ENCODE results near the gene PLCB1.

Gene PLCB1

DNA sequence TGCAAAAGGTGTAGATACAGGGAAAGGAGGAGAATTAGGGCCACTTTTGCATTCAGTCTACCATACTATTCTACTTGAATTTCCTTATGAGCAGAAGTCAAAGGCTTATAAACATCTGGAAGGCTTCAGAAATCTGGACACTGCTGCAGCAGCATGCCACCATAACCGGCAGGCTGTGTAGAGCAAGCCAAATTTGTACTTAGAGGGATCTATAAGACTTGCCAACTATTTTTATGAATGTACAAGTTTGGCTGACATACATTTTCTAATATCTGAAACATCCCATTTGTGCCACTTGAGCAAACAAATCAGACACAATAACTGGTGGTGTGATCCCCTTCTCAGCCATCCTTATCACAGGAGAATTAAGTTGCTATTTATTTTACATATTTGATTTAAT, 14.0 kb upstream of the PLCB1 start:
- no peaks in the 10 kb centered on the region for H3K9me3 ChIP-seq (ENCODE audit: low read length)
- no peak overlapping the region for H2AFZ ChIP-seq (ENCODE audit: low read depth, low read length)
- H3K27me3 ChIP-seq (ENCODE audit: insufficient read depth, low read length) = no peaks in the 10 kb centered on the region
- no peak overlapping the region for H3K4me3 ChIP-seq (ENCODE audit: low read length)
- no peaks in the 10 kb centered on the region for H3K4me1 ChIP-seq (ENCODE audit: insufficient read depth, low read length)
- H3K36me3 ChIP-seq (ENCODE audit: insufficient read depth, low read length) = no peaks in the 10 kb centered on the region

DNA sequence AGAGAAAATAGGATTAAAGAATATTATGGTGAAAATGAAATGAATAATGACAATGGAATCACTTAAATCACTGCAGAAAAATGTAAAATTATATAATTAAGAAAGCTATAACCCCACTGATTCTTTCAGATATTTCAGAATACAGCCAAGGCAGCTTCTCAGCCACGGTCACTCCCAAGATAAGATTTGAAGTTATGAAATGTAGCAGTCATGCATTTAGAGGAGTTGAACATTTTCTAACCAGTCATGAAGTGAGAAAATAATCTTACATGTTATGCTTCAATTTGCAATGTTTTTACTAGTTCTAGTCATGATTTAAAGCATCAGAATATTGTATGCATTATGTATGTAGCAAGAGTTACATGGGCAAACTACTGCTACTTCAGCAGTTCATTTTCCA, 13.3 kb upstream of the PLCB1 start:
- H3K4me1 ChIP-seq (ENCODE audit: insufficient read depth, low read length) = no peaks in the 10 kb centered on the region
- no peaks in the 10 kb centered on the region for H3K27me3 ChIP-seq (ENCODE audit: insufficient read depth, low read length)
- H3K4me3 ChIP-seq (ENCODE audit: low read length) = no peak overlapping the region
- H2AFZ ChIP-seq (ENCODE audit: low read depth, low read length) = no peak overlapping the region
- no peaks in the 10 kb centered on the region for H3K9me3 ChIP-seq (ENCODE audit: low read length)
- no peaks in the 10 kb centered on the region for H3K36me3 ChIP-seq (ENCODE audit: insufficient read depth, low read length)

DNA sequence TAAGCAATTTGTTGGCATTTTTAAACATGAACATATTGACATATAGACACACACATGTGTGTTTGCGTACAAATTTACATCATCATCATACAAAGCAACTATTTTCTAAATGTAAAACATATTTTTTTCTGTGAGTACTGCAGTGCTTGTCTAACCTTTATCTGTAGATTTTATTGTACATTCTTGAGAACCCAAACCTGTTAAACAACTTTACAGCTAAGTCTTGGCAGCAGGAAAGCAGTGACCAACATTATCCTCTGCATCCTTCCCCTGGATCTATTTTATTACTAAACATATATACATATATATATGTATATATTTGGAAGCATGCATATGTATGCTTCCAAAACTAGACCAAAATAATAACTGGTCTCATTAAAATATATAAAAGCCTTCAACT, 10.4 kb upstream of the PLCB1 start:
- Histone ChIP-seq H3K9me3 (ENCODE audit: low read length) (no peaks in the 10 kb centered on the region), H3K4me3 (ENCODE audit: low read length) (no peak overlapping the region), H3K4me1 (ENCODE audit: insufficient read depth, low read length) (no peaks in the 10 kb centered on the region), H2AFZ (ENCODE audit: low read depth, low read length) (no peak overlapping the region), H3K27me3 (ENCODE audit: insufficient read depth, low read length) (no peaks in the 10 kb centered on the region), H3K36me3 (ENCODE audit: insufficient read depth, low read length) (no peaks in the 10 kb centered on the region)

DNA sequence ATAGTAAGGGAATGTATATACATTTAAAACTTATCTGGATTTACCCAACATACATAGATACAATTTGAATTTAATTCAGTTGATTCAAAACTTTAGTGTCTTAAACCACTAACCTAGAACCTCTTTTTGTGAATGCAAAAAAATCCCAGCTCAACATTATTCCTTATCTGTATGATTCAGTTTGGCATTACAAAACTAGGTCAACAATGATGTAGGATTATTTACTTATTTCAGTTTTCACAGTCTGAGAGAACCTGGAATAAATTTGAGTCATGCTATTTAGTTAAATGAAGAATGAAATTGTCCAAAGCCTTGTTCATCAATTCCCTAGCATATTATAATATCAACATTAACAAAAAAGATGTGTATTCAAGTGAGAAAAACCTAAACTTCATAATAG, 7.4 kb upstream of the PLCB1 start:
- Histone ChIP-seq H3K27me3 (ENCODE audit: insufficient read depth, low read length) (no peaks in the 10 kb centered on the region), H3K4me3 (ENCODE audit: low read length) (no peak overlapping the region), H3K4me1 (ENCODE audit: insufficient read depth, low read length) (peaks cover 3% of the 10 kb centered on the region), H2AFZ (ENCODE audit: low read depth, low read length) (no peak overlapping the region), H3K36me3 (ENCODE audit: insufficient read depth, low read length) (no peaks in the 10 kb centered on the region), H3K9me3 (ENCODE audit: low read length) (no peaks in the 10 kb centered on the region)

DNA sequence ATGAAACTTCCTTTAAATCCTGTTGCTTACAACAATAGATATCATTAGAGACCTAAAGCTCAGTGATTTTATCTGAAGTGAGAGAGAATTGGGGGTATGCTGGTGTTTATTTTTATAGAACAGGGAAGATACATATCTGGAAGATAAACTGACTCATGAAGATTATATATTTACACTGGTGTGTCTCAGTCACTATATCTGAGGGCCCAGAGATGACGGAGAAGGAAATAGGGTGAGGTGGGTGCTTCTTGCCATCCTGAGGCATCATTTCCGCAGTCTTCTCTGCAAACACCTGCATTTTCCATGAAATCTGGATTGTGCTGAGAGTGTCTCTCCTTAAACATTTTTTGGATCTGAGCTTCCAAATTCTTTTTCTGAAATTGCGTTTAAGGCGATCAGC, 5.9 kb upstream of the PLCB1 start:
- Histone ChIP-seq H3K36me3 (ENCODE audit: insufficient read depth, low read length) (no peaks in the 10 kb centered on the region), H2AFZ (ENCODE audit: low read depth, low read length) (no peak overlapping the region), H3K4me1 (ENCODE audit: insufficient read depth, low read length) (peaks cover 3% of the 10 kb centered on the region), H3K4me3 (ENCODE audit: low read length) (no peak overlapping the region), H3K27me3 (ENCODE audit: insufficient read depth, low read length) (no peaks in the 10 kb centered on the region), H3K9me3 (ENCODE audit: low read length) (no peaks in the 10 kb centered on the region)

DNA sequence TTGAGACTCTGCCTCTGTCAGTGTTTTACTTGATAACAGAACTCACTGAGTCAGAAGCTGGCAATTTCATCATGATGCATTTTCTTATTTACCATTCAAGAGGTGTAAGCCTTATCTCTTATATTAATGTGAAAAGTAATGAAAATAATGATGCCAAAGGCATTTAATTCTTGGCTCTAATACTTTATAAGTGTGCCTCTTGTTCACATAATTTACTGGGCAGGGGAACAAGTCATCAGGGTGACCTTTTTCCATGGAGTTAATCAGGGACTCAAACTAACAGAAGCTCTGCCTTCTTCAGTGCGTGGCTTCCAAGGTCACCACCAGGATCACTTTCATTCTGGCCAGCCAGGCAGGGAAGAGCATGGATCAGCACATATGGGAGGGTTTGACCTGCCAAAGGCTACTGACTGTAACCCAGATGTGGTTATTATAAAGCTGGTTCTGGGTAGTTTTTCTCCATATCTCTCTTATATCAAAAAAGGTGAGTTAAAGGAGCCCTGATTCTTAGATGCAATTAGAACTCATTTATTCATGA, 5.2 kb upstream of the PLCB1 start:
- Histone ChIP-seq H3K4me3 (ENCODE audit: low read length) (no peak overlapping the region), H2AFZ (ENCODE audit: low read depth, low read length) (no peak overlapping the region), H3K36me3 (ENCODE audit: insufficient read depth, low read length) (no peaks in the 10 kb centered on the region), H3K4me1 (ENCODE audit: insufficient read depth, low read length) (peaks cover 3% of the 10 kb centered on the region), H3K9me3 (ENCODE audit: low read length) (no peaks in the 10 kb centered on the region), H3K27me3 (ENCODE audit: insufficient read depth, low read length) (no peaks in the 10 kb centered on the region)

DNA sequence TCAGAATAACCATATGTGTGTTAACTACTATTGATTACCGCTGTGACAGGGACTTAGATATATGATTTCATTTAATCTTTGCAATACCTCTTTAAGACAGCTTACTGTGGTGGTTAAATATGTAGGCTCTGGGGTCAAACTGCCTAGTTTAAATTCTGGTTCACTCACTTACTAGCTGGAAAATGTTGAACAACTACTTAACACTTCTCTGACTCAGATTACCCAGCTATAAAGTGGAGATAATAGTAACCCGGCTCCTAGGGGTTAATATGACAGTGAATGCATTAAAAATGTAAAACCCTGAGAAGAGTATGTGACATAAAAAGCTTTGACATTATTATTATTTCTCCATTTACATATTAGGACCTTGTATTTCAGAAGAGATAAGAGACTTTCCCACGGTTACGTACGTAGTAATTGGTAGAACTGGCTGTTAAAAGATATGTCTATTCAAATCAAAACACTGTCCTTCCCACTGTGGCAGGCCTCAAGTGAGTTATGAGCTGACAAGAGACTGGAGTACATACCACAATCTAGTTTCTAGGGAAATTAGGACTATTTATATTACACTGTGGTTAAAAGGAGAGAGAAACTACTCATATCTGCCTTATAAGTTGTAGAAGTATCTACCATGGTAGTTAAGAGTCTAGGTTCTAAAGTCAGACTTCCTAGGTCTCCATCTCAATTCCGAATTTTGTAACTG, 4.4 kb upstream of the PLCB1 start:
- Histone ChIP-seq H3K27me3 (ENCODE audit: insufficient read depth, low read length) (no peaks in the 10 kb centered on the region), H2AFZ (ENCODE audit: low read depth, low read length) (no peak overlapping the region)

DNA sequence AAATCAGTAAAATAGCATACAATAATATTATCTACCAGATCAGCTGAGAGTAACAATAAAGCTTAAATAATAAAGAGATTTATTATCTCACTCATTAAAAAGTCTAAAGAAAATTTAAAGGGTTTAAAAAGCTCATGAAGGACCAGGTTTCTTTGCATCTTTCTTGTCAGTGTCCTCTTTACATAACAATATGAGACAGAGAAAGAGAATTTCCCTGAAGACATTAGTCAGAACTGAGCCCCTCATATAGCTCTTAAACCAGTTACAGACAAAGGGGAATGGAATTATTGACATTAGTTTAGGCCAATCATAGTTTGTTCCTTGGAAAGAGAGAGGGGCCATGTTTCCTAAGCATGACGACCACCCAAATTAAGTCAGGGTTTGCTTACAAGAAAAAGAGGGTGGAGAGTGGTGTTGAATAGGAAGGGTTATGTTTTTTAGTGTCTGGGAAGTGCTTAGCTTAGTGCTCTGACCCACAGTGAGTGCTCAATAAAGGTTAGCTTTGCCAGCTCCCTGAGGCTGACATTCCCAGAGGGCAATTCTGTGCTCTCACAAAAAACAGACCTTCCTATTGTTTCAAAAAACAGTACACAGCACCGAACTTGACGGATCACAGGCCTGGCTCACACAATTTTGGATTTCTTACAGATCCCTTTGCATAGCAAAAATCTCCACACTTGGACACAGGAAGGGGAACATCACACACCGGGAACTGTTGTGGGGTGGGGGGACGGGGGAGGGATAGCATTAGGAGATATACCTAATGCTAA, 3.6 kb upstream of the PLCB1 start:
- no peaks in the 10 kb centered on the region for H3K36me3 ChIP-seq (ENCODE audit: insufficient read depth, low read length)
- no peaks in the 10 kb centered on the region for H3K9me3 ChIP-seq (ENCODE audit: low read length)
- H2AFZ ChIP-seq (ENCODE audit: low read depth, low read length) = no peak overlapping the region
- no peak overlapping the region for H3K4me3 ChIP-seq (ENCODE audit: low read length)
- H3K4me1 ChIP-seq (ENCODE audit: insufficient read depth, low read length) = peaks cover 8% of the 10 kb centered on the region
- no peaks in the 10 kb centered on the region for H3K27me3 ChIP-seq (ENCODE audit: insufficient read depth, low read length)

More for the DNA sequence above, 4.4 kb upstream of the PLCB1 start:
- Histone ChIP-seq H3K36me3 (ENCODE audit: insufficient read depth, low read length) (no peaks in the 10 kb centered on the region), H3K4me1 (ENCODE audit: insufficient read depth, low read length) (peaks cover 3% of the 10 kb centered on the region), H3K9me3 (ENCODE audit: low read length) (no peaks in the 10 kb centered on the region), H3K4me3 (ENCODE audit: low read length) (no peak overlapping the region)

DNA sequence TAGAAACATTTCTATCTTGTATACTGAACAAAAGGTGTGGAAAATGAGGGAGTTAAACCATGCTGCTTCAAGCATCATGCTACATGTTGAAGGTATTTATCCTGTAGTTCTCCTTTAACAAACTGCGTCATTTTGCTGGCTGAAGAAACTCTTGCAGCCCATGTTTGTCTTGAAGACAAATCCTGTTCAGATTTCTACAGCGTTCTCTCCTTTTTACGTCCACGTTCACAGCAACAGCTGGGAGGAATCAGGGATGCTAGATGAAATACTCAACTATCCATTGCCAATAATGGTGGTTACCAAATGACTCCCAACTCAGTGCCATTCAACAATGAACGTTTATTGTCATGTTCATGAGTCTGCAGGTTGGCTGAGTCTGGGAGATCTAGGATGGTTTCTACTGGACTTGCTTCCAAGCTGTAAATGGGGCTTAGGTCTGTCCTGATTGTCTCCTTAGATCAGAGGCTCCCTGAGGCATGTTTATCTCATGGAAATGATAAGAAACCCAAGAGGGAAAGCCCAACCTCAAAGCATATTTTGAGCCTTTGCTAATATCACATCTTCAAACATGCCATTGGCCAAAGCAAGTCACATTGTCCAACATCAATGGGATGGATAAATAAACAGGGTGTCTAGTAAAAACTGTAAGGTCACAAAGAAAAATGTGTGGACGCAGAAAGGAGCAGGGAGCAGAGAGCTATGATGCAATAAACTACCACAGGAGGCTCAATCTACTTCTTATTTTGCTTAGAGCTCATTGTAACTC, 2.7 kb upstream of the PLCB1 start:
- no peaks in the 10 kb centered on the region for H3K9me3 ChIP-seq (ENCODE audit: low read length)
- no peaks in the 10 kb centered on the region for H3K36me3 ChIP-seq (ENCODE audit: insufficient read depth, low read length)
- H3K4me3 ChIP-seq (ENCODE audit: low read length) = no peak overlapping the region
- no peak overlapping the region for H2AFZ ChIP-seq (ENCODE audit: low read depth, low read length)
- H3K27me3 ChIP-seq (ENCODE audit: insufficient read depth, low read length) = no peaks in the 10 kb centered on the region
- H3K4me1 ChIP-seq (ENCODE audit: insufficient read depth, low read length) = peaks cover 17% of the 10 kb centered on the region

DNA sequence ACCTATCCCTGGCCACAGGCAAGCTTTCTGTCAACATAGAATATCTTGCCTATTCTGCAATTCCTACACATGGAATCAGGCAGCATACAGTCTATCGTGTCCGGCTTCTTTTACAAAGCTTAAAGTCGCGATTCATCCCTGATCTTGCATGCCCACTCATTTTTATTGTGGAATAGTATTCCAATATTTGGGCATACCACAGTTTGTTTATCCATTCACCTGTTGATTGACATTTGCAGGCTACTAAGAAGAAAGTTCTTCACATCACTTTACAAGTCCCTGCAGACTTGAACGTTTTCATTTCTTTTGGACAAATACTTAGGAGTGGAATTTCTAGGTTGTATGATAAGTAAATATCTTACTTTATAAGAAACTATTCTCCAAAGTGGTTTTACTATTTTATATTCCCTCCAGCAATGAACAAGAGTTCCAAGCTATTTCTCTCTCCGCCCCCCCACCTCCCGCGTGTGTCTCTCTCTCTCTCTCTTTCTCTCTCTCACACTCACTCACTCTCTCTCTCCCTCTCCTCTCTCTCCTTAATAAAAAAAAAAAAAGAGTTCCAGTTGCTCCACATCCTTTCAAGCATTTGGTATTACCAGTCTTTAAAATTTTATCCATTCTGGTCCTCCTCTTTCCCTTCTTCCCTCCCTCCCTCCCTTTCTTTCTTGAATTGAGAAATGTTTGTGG, 1.1 kb upstream of the PLCB1 start:
- Histone ChIP-seq H3K4me1 (ENCODE audit: insufficient read depth, low read length) (peaks cover 25% of the 10 kb centered on the region), H3K27me3 (ENCODE audit: insufficient read depth, low read length) (no peaks in the 10 kb centered on the region), H2AFZ (ENCODE audit: low read depth, low read length) (peak overlapping the region; percentile 90), H3K36me3 (ENCODE audit: insufficient read depth, low read length) (no peaks in the 10 kb centered on the region), H3K4me3 (ENCODE audit: low read length) (peak overlapping the region; percentile 53), H3K9me3 (ENCODE audit: low read length) (no peaks in the 10 kb centered on the region)

DNA sequence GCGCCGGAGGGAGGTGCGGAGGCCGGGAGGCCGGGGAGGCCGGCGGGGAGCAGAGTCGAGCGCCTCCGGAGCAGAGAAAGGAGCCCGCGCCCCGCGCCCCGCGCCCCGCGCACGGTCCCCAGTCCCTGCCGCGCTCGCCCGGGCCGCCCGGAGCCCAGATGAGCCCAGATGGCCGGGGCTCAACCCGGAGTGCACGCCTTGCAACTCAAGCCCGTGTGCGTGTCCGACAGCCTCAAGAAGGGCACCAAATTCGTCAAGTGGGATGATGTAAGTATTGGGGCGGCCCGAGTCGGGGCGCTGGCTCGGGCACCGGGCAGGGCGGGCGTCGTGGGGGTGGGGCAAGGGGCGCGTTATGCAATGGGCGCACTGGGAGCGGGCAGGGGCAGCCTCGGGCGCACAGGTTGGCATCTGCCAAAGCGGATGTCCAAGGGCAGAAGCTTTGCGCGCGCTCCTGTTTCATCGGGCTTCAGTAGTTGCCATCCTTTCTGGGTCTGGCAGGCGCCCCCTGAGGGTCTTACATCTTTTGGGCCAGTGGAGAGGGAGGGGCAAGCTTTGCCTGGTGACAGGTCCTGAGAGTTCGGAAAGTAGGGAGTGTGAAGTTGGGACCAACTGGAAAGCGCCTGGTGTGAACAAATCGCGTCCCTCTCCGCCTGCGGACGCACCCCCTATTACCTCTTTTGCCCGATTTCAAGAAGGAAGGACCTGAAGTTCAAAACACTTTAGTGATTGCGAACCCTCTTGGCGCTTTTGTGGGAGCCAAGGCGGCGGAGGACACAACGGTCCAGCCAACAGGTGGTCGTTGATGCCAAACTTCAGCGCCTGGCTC, 631 bp downstream of the PLCB1 start:
- Histone ChIP-seq H3K9me3 (ENCODE audit: low read length) (no peaks in the 10 kb centered on the region), H2AFZ (ENCODE audit: low read depth, low read length) (peak overlapping the region; percentile 70), H3K4me3 (ENCODE audit: low read length) (peak overlapping the region; percentile 71), H3K27me3 (ENCODE audit: insufficient read depth, low read length) (no peaks in the 10 kb centered on the region), H3K36me3 (ENCODE audit: insufficient read depth, low read length) (peaks cover 2% of the 10 kb centered on the region), H3K4me1 (ENCODE audit: insufficient read depth, low read length) (peaks cover 25% of the 10 kb centered on the region)

DNA sequence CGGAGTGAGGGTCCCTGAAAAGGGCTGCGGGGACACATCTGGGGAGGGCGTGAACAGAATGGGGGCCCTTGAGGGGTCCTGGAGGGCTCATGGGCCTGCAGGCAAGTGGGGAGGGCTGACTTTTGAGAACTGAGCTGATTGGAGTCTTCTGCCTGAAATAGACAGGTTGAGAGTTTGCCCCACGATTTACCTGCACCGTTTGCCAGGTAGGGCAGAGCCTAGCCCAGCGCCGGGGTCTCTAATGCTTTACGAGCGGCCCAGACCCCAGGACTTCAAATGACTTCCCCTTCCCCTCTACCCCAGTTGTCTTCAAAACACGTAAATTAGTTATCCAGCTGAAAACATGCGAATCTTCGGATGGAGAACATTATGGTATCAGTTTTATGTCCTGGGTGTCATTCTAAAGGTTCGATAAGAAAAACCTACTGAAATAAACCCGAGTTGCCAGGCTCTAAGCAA, 1.3 kb downstream of the PLCB1 start:
- H3K4me3 ChIP-seq (ENCODE audit: low read length) = peak overlapping the region; percentile 71
- peaks cover 25% of the 10 kb centered on the region for H3K4me1 ChIP-seq (ENCODE audit: insufficient read depth, low read length)
- peaks cover 2% of the 10 kb centered on the region for H3K36me3 ChIP-seq (ENCODE audit: insufficient read depth, low read length)
- no peaks in the 10 kb centered on the region for H3K9me3 ChIP-seq (ENCODE audit: low read length)
- H2AFZ ChIP-seq (ENCODE audit: low read depth, low read length) = no peak overlapping the region
- H3K27me3 ChIP-seq (ENCODE audit: insufficient read depth, low read length) = no peaks in the 10 kb centered on the region

Data from neuron (in vitro differentiated cells).